Measurements from ENCODE around the gene ACSM2A. TPM values are rescaled to one million over a fixed set of nuclear protein-coding genes. Genes with fewer than 3 reads are reported as not detected.
"Not testable (repeated sequence)": the region's sequence is repeated elsewhere in the genome, so short reads cannot be mapped to it uniquely, and the experiment has no call there.

ACSM2A gene
- total RNA-seq, 1 donor from 2014 or later, result not detected

DNA sequence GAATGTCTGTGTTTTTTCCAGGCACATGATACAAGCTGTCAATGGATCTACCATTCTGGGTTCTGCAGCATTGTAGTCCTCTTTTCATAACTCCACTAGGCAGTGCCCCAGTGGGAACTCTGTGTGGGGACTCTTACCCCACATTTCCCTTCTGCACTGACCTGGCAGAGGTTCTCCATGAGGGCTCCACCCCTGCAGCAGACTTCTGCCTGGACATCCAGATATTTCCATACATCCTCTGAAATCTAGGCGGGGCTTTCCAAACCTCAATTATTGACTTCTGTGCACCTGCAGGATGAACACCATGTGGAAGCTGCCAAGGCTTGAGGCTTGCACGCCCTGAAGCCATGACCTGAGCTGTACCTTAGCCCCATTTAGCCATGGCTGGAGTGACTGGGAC is 56.0 kb downstream of the ACSM2A start:
- no peak for DNase-seq (ENCODE audit: low read depth, low spot score)
- Mint-ChIP-seq H3K9me3 (peaks cover 14% of the 10 kb centered on the region), H3K4me3 (no peak overlapping the region), H3K36me3 (ENCODE audit: low read depth) (no peaks in the 10 kb centered on the region), H3K4me1 (no peaks in the 10 kb centered on the region), H3K27ac (ENCODE audit: unreplicated experiment) (no peak overlapping the region), H3K27me3 (ENCODE audit: low read depth) (peaks cover 24% of the 10 kb centered on the region)
- TF ChIP-seq, protein P1, sequence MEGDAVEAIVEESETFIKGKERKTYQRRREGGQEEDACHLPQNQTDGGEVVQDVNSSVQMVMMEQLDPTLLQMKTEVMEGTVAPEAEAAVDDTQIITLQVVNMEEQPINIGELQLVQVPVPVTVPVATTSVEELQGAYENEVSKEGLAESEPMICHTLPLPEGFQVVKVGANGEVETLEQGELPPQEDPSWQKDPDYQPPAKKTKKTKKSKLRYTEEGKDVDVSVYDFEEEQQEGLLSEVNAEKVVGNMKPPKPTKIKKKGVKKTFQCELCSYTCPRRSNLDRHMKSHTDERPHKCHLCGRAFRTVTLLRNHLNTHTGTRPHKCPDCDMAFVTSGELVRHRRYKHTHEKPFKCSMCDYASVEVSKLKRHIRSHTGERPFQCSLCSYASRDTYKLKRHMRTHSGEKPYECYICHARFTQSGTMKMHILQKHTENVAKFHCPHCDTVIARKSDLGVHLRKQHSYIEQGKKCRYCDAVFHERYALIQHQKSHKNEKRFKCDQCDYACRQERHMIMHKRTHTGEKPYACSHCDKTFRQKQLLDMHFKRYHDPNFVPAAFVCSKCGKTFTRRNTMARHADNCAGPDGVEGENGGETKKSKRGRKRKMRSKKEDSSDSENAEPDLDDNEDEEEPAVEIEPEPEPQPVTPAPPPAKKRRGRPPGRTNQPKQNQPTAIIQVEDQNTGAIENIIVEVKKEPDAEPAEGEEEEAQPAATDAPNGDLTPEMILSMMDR (conservative IDR thresholded peaks at IDR 0.05), result no peak

DNA sequence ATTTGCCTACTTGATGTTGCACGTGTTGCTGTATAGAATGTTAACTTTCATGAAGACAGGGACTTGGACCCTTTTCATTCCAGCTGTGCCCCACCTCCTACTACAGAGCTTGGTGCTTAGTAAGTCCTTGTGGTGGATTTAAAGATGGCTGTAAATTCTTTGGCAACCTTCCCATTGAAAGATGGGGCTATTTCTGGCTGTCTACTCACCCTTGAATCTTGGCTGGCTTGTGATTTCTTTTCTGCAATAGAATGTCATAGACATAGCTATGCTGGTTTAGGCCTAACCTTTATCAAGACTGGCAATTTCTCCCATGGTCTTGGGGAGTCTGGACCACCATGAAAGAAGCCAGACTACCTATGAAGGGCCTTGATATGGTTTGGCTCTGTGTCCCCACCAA is 59.0 kb downstream of the ACSM2A start:
- Mint-ChIP-seq H3K9me3 (peaks cover 14% of the 10 kb centered on the region), H3K36me3 (ENCODE audit: low read depth) (no peaks in the 10 kb centered on the region), H3K4me1 (no peaks in the 10 kb centered on the region), H3K4me3 (no peak overlapping the region), H3K27ac (ENCODE audit: unreplicated experiment) (no peak overlapping the region), H3K27me3 (ENCODE audit: low read depth) (peaks cover 55% of the 10 kb centered on the region)
- DNase-seq (ENCODE audit: low read depth, low spot score), result no peak
- TF ChIP-seq, protein P1 (conservative IDR thresholded peaks at IDR 0.05), result no peak

DNA sequence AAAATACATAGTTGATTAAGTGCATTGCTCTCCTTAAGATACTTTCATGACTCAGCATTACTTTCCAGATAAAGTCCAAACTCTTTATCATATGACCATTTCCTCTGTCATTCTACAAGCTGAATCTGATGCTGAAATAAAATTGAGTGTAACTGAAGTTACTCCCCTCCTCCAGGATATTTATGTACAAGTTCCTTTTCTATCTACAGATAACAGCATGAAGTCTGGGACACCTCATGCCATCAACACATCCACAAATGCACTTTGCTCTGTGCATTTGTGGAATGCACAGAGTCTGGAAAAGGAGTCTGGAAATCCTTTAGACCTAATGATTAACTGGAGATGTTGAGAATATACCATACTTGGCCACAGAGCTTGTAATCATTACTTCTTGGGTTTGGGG is 64.4 kb downstream of the ACSM2A start:
- Mint-ChIP-seq H3K4me3 (no peak overlapping the region), H3K36me3 (ENCODE audit: low read depth) (no peaks in the 10 kb centered on the region), H3K27ac (ENCODE audit: unreplicated experiment) (no peak overlapping the region), H3K27me3 (ENCODE audit: low read depth) (peaks cover 78% of the 10 kb centered on the region), H3K4me1 (no peaks in the 10 kb centered on the region), H3K9me3 (no peaks in the 10 kb centered on the region)
- DNase-seq (ENCODE audit: low read depth, low spot score), result no peak
- TF ChIP-seq, protein P1 (conservative IDR thresholded peaks at IDR 0.05), result no peak

DNA sequence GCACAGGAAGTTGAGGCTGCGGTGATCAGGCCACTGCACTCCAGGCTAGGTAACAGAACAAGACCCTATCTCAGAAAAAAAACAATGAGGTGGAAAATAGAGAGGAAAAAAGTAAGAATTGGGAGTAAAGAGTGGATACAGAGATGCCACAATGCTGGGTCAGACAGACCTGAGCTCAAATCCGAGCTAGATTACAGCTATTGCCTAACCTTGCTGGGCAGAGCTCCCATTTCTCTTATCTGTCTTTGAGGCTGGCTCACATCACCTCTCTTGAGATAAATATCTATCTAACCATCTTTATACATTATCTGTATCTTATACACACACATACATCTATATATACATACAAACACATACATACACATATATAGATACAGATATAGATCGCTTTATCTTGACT is 65.8 kb downstream of the ACSM2A start:
- H3K4me3 Mint-ChIP-seq, result no peak overlapping the region
- H3K27ac Mint-ChIP-seq (ENCODE audit: unreplicated experiment), result no peak overlapping the region
- H3K9me3 Mint-ChIP-seq, result no peaks in the 10 kb centered on the region

DNA sequence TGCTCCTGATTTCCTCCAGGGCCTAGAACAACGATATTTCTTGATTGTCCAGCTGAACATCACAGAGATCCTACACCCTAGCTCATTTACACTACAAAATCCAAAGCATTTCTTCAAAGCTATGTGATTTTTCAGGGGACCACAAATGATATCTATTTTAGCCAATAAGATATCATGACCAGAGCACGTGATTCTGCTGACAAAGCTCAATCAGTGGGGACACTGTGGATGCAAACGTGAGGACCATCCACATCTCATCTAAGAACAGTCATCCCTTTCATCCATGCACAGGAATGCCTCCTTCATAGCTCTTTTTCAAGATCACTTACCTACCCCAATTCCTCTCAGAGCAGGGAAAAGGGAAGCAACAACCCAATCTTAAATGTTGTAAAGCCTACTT is 67.9 kb downstream of the ACSM2A start:
- H3K36me3 Mint-ChIP-seq (ENCODE audit: low read depth), result no peaks in the 10 kb centered on the region
- no peaks in the 10 kb centered on the region for H3K9me3 Mint-ChIP-seq
- DNase-seq (ENCODE audit: low read depth, low spot score), result no peak
- no peaks in the 10 kb centered on the region for H3K4me1 Mint-ChIP-seq
- no peak overlapping the region for H3K4me3 Mint-ChIP-seq
- TF ChIP-seq, protein P1 (conservative IDR thresholded peaks at IDR 0.05), result no peak
- H3K27me3 Mint-ChIP-seq (ENCODE audit: low read depth), result peaks cover 59% of the 10 kb centered on the region
- H3K27ac Mint-ChIP-seq (ENCODE audit: unreplicated experiment), result no peak overlapping the region

More for the DNA sequence above, 65.8 kb downstream of the ACSM2A start:
- TF ChIP-seq, protein P1 (conservative IDR thresholded peaks at IDR 0.05), result no peak
- H3K36me3 Mint-ChIP-seq (ENCODE audit: low read depth), result no peaks in the 10 kb centered on the region
- DNase-seq (ENCODE audit: low read depth, low spot score), result no peak
- H3K27me3 Mint-ChIP-seq (ENCODE audit: low read depth), result peaks cover 79% of the 10 kb centered on the region
- no peaks in the 10 kb centered on the region for H3K4me1 Mint-ChIP-seq

DNA sequence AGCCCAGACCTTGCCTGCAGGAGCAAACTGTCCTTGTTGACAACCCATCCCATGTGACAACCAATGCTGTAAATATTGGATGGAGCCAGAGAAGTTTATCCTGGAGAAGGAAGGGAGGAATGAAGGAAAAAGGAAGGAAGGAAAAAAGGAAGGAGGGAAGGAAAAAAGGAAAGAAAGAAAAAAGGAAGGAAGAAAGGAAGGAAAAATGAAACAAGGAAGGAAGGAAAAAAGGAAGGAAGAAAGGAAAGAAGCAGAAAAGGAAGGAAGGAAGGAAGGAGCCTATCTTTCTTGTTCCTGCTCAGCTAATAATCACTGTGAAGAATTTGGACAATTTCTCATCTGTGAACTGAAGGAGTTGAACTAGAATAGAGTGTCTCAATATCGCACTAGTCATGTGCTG is 68.8 kb downstream of the ACSM2A start:
- H3K4me1 Mint-ChIP-seq, result no peaks in the 10 kb centered on the region
- no peak overlapping the region for H3K4me3 Mint-ChIP-seq
- H3K36me3 Mint-ChIP-seq (ENCODE audit: low read depth), result no peaks in the 10 kb centered on the region
- DNase-seq (ENCODE audit: low read depth, low spot score), result no peak
- no peaks in the 10 kb centered on the region for H3K9me3 Mint-ChIP-seq
- TF ChIP-seq, protein P1 (conservative IDR thresholded peaks at IDR 0.05), result no peak
- H3K27me3 Mint-ChIP-seq (ENCODE audit: low read depth), result peaks cover 50% of the 10 kb centered on the region
- H3K27ac Mint-ChIP-seq (ENCODE audit: unreplicated experiment), result no peak overlapping the region

DNA sequence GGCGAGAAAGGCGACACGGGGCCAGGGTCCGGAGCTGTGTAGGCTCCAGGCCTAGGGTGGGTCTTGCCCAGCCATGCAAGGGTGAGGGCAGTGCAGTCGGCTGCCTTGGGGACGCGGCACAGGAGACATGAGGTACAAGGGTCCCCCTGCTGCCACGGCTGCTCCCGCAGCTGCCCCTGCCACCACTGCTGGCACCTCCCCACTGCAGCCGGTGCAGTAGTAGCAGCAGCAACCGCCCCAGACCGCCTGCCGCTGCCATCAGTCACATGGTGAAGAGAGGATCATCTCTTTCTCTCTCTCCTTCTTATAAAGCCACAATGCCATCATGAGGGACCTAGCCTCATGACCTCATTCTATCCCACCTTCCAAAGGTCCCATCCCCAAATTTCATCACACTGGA is 80.5 kb downstream of the ACSM2A start:
- not testable (repeated sequence) for H3K36me3 Mint-ChIP-seq (ENCODE audit: low read depth); DNase-seq (ENCODE audit: low read depth, low spot score); H3K4me3 Mint-ChIP-seq; H3K4me1 Mint-ChIP-seq; H3K9me3 Mint-ChIP-seq; H3K27ac Mint-ChIP-seq (ENCODE audit: unreplicated experiment)
- H3K27me3 Mint-ChIP-seq (ENCODE audit: low read depth), result peaks cover 12% of the 10 kb centered on the region

DNA sequence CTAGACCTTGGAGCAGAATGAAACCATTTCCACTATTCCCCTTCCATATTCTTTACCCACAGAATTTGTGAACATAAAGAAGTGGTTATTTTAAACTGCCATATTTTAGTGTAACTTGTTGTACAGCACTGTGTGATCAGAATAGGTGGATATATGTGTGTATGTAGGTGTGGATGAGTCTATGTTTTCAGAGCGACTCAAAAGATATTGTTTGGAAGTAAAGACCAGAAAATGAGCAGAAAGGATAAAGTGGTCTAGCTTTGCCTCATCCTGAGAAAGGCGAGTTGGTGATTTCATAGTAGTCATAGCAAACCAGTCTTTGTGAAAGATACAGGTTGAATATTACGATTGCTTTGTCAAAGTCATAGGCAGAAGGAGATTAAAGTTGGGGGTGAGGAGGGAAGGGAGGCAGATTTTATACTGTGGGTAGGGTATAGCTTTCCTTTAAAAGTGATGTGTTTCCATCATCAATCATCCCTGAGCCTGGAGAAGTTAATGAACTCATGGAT is 81.0 kb downstream of the ACSM2A start:
- H3K27ac Mint-ChIP-seq (ENCODE audit: unreplicated experiment), result not testable (repeated sequence)

More for the DNA sequence above, 81.0 kb downstream of the ACSM2A start:
- H3K27me3 Mint-ChIP-seq (ENCODE audit: low read depth), result peaks cover 17% of the 10 kb centered on the region
- H3K4me1 Mint-ChIP-seq; H3K36me3 Mint-ChIP-seq (ENCODE audit: low read depth); H3K4me3 Mint-ChIP-seq; DNase-seq (ENCODE audit: low read depth, low spot score); H3K9me3 Mint-ChIP-seq: not testable (repeated sequence)
